ENCODE data around the gene FCRL6. TPM values are rescaled to one million over a fixed set of nuclear protein-coding genes. Genes with fewer than 3 reads are reported as not detected.

The FCRL6 gene
- total RNA-seq, 1 donor from 2014 or later = not detected

DNA sequence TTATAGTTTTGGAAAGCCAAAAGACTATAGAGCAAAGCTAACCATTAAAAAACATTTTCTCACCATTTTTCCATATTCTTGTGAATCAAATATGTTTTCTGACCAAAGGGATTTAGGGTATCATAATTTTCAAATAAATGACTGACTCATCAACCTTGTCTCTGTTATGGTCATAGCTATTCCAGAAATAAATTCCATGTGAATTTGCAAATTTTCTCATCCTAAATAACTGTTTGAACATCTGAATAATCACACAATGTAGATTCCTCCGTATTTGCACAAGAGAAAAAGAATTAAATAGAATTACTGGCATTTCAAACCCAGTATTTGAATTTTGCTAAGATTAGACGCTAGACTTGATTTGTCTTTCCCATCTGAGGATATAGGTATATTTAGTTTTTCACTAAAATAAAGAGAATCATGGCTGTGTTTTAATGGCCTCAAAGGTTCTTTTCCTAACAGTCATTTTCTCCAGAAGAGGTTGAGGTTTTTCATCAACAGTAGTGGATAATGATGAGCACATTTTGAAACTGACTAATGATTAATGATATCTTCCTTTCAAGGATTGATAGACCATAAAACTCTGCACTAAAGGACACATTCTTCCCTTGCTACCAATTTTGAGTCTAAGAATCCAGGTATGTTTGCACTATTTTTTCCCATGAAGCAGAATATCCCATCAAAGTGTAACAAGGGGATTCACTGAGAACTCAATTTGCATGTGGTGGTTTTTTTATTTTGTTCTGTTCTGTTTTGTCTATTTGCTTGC lies 30.8 kb upstream of the FCRL6 start:
- no peaks in the 10 kb centered on the region for H3K27me3 ChIP-seq
- no peaks in the 10 kb centered on the region for H3K4me1 ChIP-seq
- no peak overlapping the region for H2AFZ ChIP-seq (replicated peaks)
- no peaks in the 10 kb centered on the region for H3F3A ChIP-seq (ENCODE audit: low read depth)
- Mint-ChIP-seq H3K27me3 (ENCODE audit: insufficient read depth, low read depth) (peaks cover 10% of the 10 kb centered on the region), H3K9me3 (no peaks in the 10 kb centered on the region), H3K36me3 (no peaks in the 10 kb centered on the region), H3K27ac (no peak overlapping the region), H3K4me1 (no peaks in the 10 kb centered on the region), H3K4me3 (no peak overlapping the region)
- no peak overlapping the region for H3K9ac ChIP-seq
- no peaks in the 10 kb centered on the region for H3K36me3 ChIP-seq
- H4K20me1 ChIP-seq (ENCODE audit: low read depth) = no peaks in the 10 kb centered on the region
- DNase-seq (ENCODE audit: low spot score) = no peak
- TF ChIP-seq EZH2phosphoT487 (IDR thresholded peaks at IDR 0.05) (no peak), EZH2 (IDR thresholded peaks at IDR 0.05) (no peak), CTCF (IDR thresholded peaks at IDR 0.05) (no peak)
- no peaks in the 10 kb centered on the region for H3K9me3 ChIP-seq (ENCODE audit: low read depth)
- H3K4me3 ChIP-seq = no peak overlapping the region
- no peak overlapping the region for H3K27ac ChIP-seq
- no peak overlapping the region for H3K4me2 ChIP-seq
- H3K79me2 ChIP-seq (ENCODE audit: low read depth) = no peaks in the 10 kb centered on the region

DNA sequence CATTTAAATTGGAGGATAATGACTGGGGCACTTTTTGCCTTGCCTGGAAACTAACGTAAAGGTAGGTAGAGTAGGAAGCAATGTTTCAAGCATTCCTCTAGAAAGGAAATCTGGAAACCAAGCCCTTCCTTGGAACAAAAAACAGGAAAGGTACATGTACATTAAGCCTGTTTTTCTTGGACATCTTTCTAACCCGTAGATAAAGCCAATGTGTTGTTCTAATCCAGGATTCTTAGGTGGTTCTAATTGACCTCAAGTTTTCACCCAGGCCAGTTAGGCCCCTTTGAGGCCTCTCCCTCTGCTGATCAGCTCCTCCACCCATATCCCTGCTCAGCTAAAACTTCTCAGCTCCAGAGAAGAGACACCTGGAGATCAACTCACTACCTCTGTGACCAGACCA lies 27.7 kb upstream of the FCRL6 start:
- no peak overlapping the region for H3K4me3 Mint-ChIP-seq
- H4K20me1 ChIP-seq (ENCODE audit: low read depth) = no peaks in the 10 kb centered on the region
- no peaks in the 10 kb centered on the region for H3K4me1 Mint-ChIP-seq
- H3K9me3 Mint-ChIP-seq = no peaks in the 10 kb centered on the region
- H3K4me2 ChIP-seq = no peak overlapping the region
- no peak overlapping the region for H3K27ac ChIP-seq
- no peak overlapping the region for H2AFZ ChIP-seq (replicated peaks)
- H3K27me3 Mint-ChIP-seq (ENCODE audit: insufficient read depth, low read depth) = peaks cover 8% of the 10 kb centered on the region
- H3K79me2 ChIP-seq (ENCODE audit: low read depth) = no peaks in the 10 kb centered on the region
- no peaks in the 10 kb centered on the region for H3K36me3 ChIP-seq
- no peaks in the 10 kb centered on the region for H3K36me3 Mint-ChIP-seq
- H3K4me1 ChIP-seq = no peaks in the 10 kb centered on the region
- H3K9me3 ChIP-seq (ENCODE audit: low read depth) = no peaks in the 10 kb centered on the region
- DNase-seq (ENCODE audit: low spot score) = no peak
- H3K4me3 ChIP-seq = no peak overlapping the region
- no peaks in the 10 kb centered on the region for H3F3A ChIP-seq (ENCODE audit: low read depth)
- H3K27ac Mint-ChIP-seq = no peak overlapping the region
- TF ChIP-seq EZH2phosphoT487 (IDR thresholded peaks at IDR 0.05) = no peak
- TF ChIP-seq EZH2 (IDR thresholded peaks at IDR 0.05) = no peak
- no peak for TF ChIP-seq CTCF (IDR thresholded peaks at IDR 0.05)
- H3K9ac ChIP-seq = no peak overlapping the region
- no peaks in the 10 kb centered on the region for H3K27me3 ChIP-seq

DNA sequence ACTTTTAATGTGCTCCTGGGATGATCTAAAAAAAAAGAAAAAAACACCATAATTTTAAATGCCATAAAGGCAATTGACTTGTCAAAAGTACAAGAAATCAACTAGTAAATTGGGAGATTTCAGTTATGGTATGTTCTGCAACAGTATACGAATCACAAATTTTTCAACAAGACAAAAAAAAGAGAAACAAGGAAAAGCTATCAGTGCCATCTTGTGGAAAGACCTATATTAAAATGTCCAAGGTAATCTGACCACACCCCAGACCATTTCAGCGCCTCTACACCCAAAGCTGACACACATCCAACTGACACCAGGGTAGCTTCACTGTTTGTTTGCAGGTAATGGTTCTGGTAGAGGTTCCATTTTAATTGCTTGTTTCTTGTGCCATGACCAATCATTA lies 26.4 kb upstream of the FCRL6 start:
- no peaks in the 10 kb centered on the region for H3K9me3 ChIP-seq (ENCODE audit: low read depth)
- no peaks in the 10 kb centered on the region for H3K9me3 Mint-ChIP-seq
- H3K4me2 ChIP-seq = no peak overlapping the region
- H3K27me3 ChIP-seq = no peaks in the 10 kb centered on the region
- no peaks in the 10 kb centered on the region for H3F3A ChIP-seq (ENCODE audit: low read depth)
- H3K36me3 ChIP-seq = no peaks in the 10 kb centered on the region
- no peak overlapping the region for H3K4me3 Mint-ChIP-seq
- H3K9ac ChIP-seq = no peak overlapping the region
- no peak overlapping the region for H2AFZ ChIP-seq (replicated peaks)
- H3K36me3 Mint-ChIP-seq = no peaks in the 10 kb centered on the region
- no peaks in the 10 kb centered on the region for H3K4me1 Mint-ChIP-seq
- TF ChIP-seq CTCF (IDR thresholded peaks at IDR 0.05) = no peak
- no peaks in the 10 kb centered on the region for H3K4me1 ChIP-seq
- no peak for DNase-seq (ENCODE audit: low spot score)
- H3K27me3 Mint-ChIP-seq (ENCODE audit: insufficient read depth, low read depth) = peaks cover 5% of the 10 kb centered on the region
- H3K27ac Mint-ChIP-seq = no peak overlapping the region
- no peaks in the 10 kb centered on the region for H4K20me1 ChIP-seq (ENCODE audit: low read depth)
- no peak overlapping the region for H3K4me3 ChIP-seq
- H3K27ac ChIP-seq = no peak overlapping the region
- H3K79me2 ChIP-seq (ENCODE audit: low read depth) = no peaks in the 10 kb centered on the region
